LNCAP (cell line): ENCODE data around the gene ARFGEF3.

Source experiments
- TF ChIP-seq, protein P1 (sequence below): fragments of 450-650 bp; IDR thresholded peaks from 2 replicates; pipeline ENCODE4 v1.5.1; 2017; ENCODE audit warnings: mild to moderate bottlenecking

Gene ARFGEF3

GRCh38 chr6:138371452-138371711 lies 209.6 kb downstream of the ARFGEF3 start:
- TF ChIP-seq, protein P1, sequence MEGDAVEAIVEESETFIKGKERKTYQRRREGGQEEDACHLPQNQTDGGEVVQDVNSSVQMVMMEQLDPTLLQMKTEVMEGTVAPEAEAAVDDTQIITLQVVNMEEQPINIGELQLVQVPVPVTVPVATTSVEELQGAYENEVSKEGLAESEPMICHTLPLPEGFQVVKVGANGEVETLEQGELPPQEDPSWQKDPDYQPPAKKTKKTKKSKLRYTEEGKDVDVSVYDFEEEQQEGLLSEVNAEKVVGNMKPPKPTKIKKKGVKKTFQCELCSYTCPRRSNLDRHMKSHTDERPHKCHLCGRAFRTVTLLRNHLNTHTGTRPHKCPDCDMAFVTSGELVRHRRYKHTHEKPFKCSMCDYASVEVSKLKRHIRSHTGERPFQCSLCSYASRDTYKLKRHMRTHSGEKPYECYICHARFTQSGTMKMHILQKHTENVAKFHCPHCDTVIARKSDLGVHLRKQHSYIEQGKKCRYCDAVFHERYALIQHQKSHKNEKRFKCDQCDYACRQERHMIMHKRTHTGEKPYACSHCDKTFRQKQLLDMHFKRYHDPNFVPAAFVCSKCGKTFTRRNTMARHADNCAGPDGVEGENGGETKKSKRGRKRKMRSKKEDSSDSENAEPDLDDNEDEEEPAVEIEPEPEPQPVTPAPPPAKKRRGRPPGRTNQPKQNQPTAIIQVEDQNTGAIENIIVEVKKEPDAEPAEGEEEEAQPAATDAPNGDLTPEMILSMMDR = no peak

DNA sequence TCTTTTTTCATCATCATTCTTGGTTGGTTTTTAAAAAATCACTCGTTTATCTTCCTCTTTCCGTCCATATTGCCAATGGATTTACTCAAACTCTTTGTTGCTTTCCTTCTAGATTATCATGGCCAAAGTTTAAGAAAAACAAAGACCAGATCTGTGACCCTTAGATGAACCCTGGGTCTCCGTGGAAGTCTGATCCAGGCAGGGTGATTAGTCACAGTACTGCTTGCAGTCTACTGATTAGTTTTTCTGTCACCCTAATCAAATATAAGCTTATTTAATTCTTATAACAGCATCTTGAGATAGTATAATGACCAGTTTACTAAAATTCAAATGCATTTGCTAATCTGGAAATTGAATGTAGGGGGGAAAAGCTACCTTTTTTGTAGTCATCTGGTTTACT lies 210.0 kb downstream of the ARFGEF3 start:
- TF ChIP-seq, protein P1 = no peak

DNA sequence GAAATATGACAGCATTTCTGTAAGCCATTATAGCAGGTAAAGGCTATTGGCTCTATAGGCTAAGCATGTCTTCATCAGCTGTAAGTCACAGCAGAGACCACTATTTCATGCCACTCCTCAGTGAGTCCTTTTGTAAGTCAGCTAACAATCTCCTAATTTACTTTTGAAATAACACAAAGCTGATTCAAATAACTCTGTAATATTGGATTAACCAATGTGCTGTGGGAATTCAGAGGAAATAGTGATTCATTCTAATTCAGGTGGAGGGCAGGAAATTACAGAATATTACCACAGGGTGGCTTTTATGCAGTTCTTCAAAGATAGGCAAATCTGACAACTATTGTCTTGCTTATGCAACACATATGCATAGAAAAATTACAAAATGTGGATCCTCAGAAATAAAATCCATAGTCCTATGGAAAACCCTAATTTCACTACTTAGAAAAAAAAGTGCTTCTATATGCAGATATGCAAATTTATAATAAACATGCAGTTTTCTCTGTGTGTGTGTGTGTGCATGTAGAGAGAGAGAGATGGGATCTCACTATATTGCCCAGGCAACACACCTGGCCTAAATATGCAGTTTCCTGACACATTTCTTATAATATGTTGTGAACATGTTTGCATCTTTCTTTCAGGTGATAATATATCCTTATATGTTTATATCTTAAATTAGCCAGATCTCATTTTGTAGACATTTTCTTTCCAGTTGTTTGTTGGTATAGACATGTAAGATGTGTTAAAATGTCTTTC lies 211.1 kb downstream of the ARFGEF3 start:
- TF ChIP-seq, protein P1 = 0 out of 2 replicates have a peak, but pooled peaks have one; percentile 9

- TF ChIP-seq, protein P1 = no peak
These were observed 212.5 kb downstream of the ARFGEF3 start for GRCh38 chr6:138374230-138374629.

DNA sequence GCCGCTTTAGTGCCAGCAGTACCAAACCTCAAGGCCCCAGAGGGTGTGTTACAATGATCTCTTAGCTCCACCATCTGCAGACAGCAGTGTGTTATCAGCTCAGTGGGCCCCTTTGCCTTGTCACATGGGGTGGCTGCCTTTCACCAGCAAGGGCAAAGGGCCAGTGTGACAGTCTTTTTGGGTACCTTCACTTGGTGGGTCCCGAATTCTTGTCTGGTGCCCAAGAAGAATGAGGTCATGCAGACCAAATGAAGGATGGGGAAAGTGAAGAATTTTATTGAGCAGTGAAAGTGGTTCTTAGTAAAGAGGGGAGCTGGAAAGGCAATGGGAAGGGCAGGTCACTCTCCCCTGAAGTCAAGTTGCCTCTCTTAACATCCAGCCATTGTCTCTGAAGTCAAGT lies 213.1 kb downstream of the ARFGEF3 start:
- TF ChIP-seq, protein P1 = no peak

- TF ChIP-seq, protein P1 = no peak
These were observed 215.3 kb downstream of the ARFGEF3 start for GRCh38 chr6:138377042-138377441.

GRCh38 chr6:138377844-138378243 lies 216.1 kb downstream of the ARFGEF3 start, which contains the start of gene SMIM28:
Gene SMIM28 (plus strand): TSS chr6:138377905. CDS start chr6:138378073, 168 bp downstream.
- TF ChIP-seq, protein P1 = no peak

- TF ChIP-seq, protein P1 = no peak
These were observed 216.7 kb downstream of the ARFGEF3 start for GRCh38 chr6:138378463-138378862.
